ENCODE results near the gene NCKAP5L.
"Not testable (repeated sequence)": the region's sequence is repeated elsewhere in the genome, so short reads cannot be mapped to it uniquely, and the experiment has no call there.

The NCKAP5L gene

GRCh38 chr12:49828133-49829091 lies at the start of gene NCKAP5L:
NCKAP5L (minus strand) TSS chr12:49828413; CDS start chr12:49804044, 24,369 bp downstream.
- peak; percentile 88 to 94 (median 93) for DNase-seq

- no peak for DNase-seq
These were observed 48.9 kb upstream of the NCKAP5L start for GRCh38 chr12:49877066-49877465.

GRCh38 chr12:49876070-49876469 lies 47.9 kb upstream of the NCKAP5L start:
- no peak for DNase-seq

GRCh38 chr12:49875115-49875720 lies 47.0 kb upstream of the NCKAP5L start:
- no peak for DNase-seq

- no peak for DNase-seq
These were observed 46.1 kb upstream of the NCKAP5L start for GRCh38 chr12:49874142-49874897.

- DNase-seq = no peak
These were observed 45.2 kb upstream of the NCKAP5L start for GRCh38 chr12:49873361-49873934.

GRCh38 chr12:49872781-49873181 lies 44.6 kb upstream of the NCKAP5L start:
- DNase-seq = no peak

- no peak for DNase-seq
These were observed 44.2 kb upstream of the NCKAP5L start for GRCh38 chr12:49872381-49872780.

- not testable (repeated sequence) for DNase-seq
These were observed 43.6 kb upstream of the NCKAP5L start for GRCh38 chr12:49871811-49872251.

- DNase-seq = no peak
These were observed 43.0 kb upstream of the NCKAP5L start for GRCh38 chr12:49871263-49871561.

GRCh38 chr12:49870501-49871262 lies 42.5 kb upstream of the NCKAP5L start:
- no peak for DNase-seq

GRCh38 chr12:49869816-49870500 lies 41.7 kb upstream of the NCKAP5L start:
- DNase-seq = no peak

GRCh38 chr12:49868952-49869815 lies 41.0 kb upstream of the NCKAP5L start:
- no peak for DNase-seq

GRCh38 chr12:49868449-49868848 lies 40.2 kb upstream of the NCKAP5L start:
- DNase-seq = no peak

- DNase-seq = no peak
These were observed 39.5 kb upstream of the NCKAP5L start for GRCh38 chr12:49867570-49868341.

- DNase-seq = peak; percentile 45 to 76 (median 54)
These were observed 38.8 kb upstream of the NCKAP5L start for GRCh38 chr12:49866859-49867569.

- no peak for DNase-seq
These were observed 37.5 kb upstream of the NCKAP5L start for GRCh38 chr12:49865782-49866135.

GRCh38 chr12:49865109-49865781 lies 37.0 kb upstream of the NCKAP5L start:
- DNase-seq = no peak

- DNase-seq = no peak
These were observed 36.5 kb upstream of the NCKAP5L start for GRCh38 chr12:49864798-49865090.

Measured in stimulated activated naive CD4-positive, alpha-beta T cell (primary cell).